ENCODE measurements around the gene RASGRP4. TPM values are rescaled to one million over a fixed set of nuclear protein-coding genes. Genes with fewer than 3 reads are reported as not detected.
"Not testable (repeated sequence)": the region's sequence is repeated elsewhere in the genome, so short reads cannot be mapped to it uniquely, and the experiment has no call there.

The RASGRP4 gene
- total RNA-seq, 1 donor from 2014 or later = not detected

GRCh38 chr19:38429811-38430156 lies 3.8 kb upstream of the RASGRP4 start:
- no peaks in the 10 kb centered on the region for H3K36me3 ChIP-seq (ENCODE audit: control insufficient read depth, insufficient read depth, low read length)
- peaks cover 4% of the 10 kb centered on the region for H3K27me3 ChIP-seq (ENCODE audit: control insufficient read depth, insufficient read depth, low read length)
- H3K4me3 ChIP-seq (ENCODE audit: low read depth, low read length) = no peak overlapping the region
- no peak for FAIRE-seq
- DNase-seq (ENCODE audit: low read depth) = no peak
- no peak for TF ChIP-seq CTCF (IDR thresholded peaks at IDR 0.05; ENCODE audit: insufficient read depth, low read length, severe bottlenecking)

GRCh38 chr19:38429055-38429810 lies 3.2 kb upstream of the RASGRP4 start:
- FAIRE-seq (no peak), DNase-seq (ENCODE audit: low read depth) (no peak)
- no peak for TF ChIP-seq CTCF (IDR thresholded peaks at IDR 0.05; ENCODE audit: insufficient read depth, low read length, severe bottlenecking)
- H3K4me3 ChIP-seq (ENCODE audit: low read depth, low read length) = no peak overlapping the region
- no peaks in the 10 kb centered on the region for H3K36me3 ChIP-seq (ENCODE audit: control insufficient read depth, insufficient read depth, low read length)
- peaks cover 4% of the 10 kb centered on the region for H3K27me3 ChIP-seq (ENCODE audit: control insufficient read depth, insufficient read depth, low read length)

GRCh38 chr19:38427035-38427677 lies 1.1 kb upstream of the RASGRP4 start:
- not testable (repeated sequence) for H3K36me3 ChIP-seq (ENCODE audit: control insufficient read depth, insufficient read depth, low read length); DNase-seq (ENCODE audit: low read depth); FAIRE-seq; H3K27me3 ChIP-seq (ENCODE audit: control insufficient read depth, insufficient read depth, low read length); H3K4me3 ChIP-seq (ENCODE audit: low read depth, low read length)

- no peak for FAIRE-seq
- no peak for DNase-seq (ENCODE audit: low read depth)
- H3K27me3 ChIP-seq (ENCODE audit: control insufficient read depth, insufficient read depth, low read length) = no peaks in the 10 kb centered on the region
- no peak for TF ChIP-seq CTCF (IDR thresholded peaks at IDR 0.05; ENCODE audit: insufficient read depth, low read length, severe bottlenecking)
- H3K4me3 ChIP-seq (ENCODE audit: low read depth, low read length) = no peak overlapping the region
- H3K36me3 ChIP-seq (ENCODE audit: control insufficient read depth, insufficient read depth, low read length) = no peaks in the 10 kb centered on the region
Observed at GRCh38 chr19:38425222-38425809, 703 bp downstream of the RASGRP4 start.

GRCh38 chr19:38424272-38424671 lies 1.7 kb downstream of the RASGRP4 start:
- TF ChIP-seq CTCF (IDR thresholded peaks at IDR 0.05; ENCODE audit: insufficient read depth, low read length, severe bottlenecking) = no peak
- Histone ChIP-seq H3K36me3 (ENCODE audit: control insufficient read depth, insufficient read depth, low read length) (no peaks in the 10 kb centered on the region), H3K4me3 (ENCODE audit: low read depth, low read length) (no peak overlapping the region), H3K27me3 (ENCODE audit: control insufficient read depth, insufficient read depth, low read length) (no peaks in the 10 kb centered on the region)
- DNase-seq (ENCODE audit: low read depth) (no peak), FAIRE-seq (no peak)

- Histone ChIP-seq H3K4me3 (ENCODE audit: low read depth, low read length) (no peak overlapping the region), H3K36me3 (ENCODE audit: control insufficient read depth, insufficient read depth, low read length) (no peaks in the 10 kb centered on the region), H3K27me3 (ENCODE audit: control insufficient read depth, insufficient read depth, low read length) (no peaks in the 10 kb centered on the region)
- FAIRE-seq = no peak
- no peak for DNase-seq (ENCODE audit: low read depth)
- no peak for TF ChIP-seq CTCF (IDR thresholded peaks at IDR 0.05; ENCODE audit: insufficient read depth, low read length, severe bottlenecking)
Observed at GRCh38 chr19:38422438-38422837, 3.6 kb downstream of the RASGRP4 start.
